ENCODE measurements around the gene ZNF385B. TPM values are rescaled to one million over a fixed set of nuclear protein-coding genes. Genes with fewer than 3 reads are reported as not detected.

ZNF385B gene
- total RNA-seq, 1 experiment from 2014 or later = 2.2 TPM

DNA sequence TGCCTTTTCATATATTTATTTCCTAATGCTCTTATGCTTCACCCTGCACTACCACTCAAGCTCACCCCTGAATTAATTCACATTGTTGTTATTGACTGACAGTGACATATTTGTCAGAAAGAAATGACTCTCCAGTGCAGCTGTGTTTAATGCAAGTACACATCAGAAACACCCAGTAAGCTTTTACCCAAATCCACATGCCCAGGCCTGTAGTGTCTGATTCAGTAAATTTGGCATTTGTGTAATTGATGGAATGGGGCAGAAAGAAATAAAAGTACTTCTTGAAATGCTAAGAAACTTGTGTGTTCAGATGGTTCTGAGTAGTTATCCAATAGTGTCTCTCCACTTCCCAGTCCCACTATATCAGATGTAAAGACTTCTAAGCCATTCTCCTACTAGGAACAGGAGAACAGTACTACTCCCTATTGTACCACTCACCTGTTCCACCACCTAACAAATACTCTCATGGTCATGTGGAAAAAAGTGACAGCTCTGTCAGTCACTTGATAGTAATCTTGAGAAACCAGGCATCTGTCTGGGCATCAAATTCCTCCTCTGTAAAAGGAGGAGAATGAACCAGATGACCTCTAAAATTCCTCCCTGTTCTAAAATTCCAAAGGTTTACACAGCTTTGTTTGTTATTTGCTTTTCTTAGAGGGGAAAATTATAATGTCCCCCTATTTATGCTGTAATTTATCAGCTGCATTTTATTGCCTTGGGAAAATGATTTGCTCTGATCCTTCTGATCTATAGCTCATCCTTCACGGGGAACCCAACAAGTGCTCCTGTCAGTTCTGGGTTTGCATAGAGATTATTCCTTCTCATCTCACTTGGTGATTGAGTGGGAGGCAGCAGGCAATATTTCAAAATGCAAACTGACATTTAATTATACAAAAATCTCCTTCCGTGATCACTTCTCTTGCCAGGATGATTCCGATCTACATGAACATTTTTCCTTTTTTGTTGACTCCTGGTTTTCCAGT is 70.9 kb downstream of the ZNF385B start (continued):
- TF ChIP-seq, protein P1, sequence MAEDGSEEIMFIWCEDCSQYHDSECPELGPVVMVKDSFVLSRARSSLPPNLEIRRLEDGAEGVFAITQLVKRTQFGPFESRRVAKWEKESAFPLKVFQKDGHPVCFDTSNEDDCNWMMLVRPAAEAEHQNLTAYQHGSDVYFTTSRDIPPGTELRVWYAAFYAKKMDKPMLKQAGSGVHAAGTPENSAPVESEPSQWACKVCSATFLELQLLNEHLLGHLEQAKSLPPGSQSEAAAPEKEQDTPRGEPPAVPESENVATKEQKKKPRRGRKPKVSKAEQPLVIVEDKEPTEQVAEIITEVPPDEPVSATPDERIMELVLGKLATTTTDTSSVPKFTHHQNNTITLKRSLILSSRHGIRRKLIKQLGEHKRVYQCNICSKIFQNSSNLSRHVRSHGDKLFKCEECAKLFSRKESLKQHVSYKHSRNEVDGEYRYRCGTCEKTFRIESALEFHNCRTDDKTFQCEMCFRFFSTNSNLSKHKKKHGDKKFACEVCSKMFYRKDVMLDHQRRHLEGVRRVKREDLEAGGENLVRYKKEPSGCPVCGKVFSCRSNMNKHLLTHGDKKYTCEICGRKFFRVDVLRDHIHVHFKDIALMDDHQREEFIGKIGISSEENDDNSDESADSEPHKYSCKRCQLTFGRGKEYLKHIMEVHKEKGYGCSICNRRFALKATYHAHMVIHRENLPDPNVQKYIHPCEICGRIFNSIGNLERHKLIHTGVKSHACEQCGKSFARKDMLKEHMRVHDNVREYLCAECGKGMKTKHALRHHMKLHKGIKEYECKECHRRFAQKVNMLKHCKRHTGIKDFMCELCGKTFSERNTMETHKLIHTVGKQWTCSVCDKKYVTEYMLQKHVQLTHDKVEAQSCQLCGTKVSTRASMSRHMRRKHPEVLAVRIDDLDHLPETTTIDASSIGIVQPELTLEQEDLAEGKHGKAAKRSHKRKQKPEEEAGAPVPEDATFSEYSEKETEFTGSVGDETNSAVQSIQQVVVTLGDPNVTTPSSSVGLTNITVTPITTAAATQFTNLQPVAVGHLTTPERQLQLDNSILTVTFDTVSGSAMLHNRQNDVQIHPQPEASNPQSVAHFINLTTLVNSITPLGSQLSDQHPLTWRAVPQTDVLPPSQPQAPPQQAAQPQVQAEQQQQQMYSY (CRISPR knock-in tag; IDR thresholded peaks at IDR 0.05) = no peak
- TF ChIP-seq ATF1 (CRISPR knock-in tag; IDR thresholded peaks at IDR 0.05) (no peak), JAZF1 (CRISPR knock-in tag; IDR thresholded peaks at IDR 0.05) (no peak)
- TF ChIP-seq, protein P2, sequence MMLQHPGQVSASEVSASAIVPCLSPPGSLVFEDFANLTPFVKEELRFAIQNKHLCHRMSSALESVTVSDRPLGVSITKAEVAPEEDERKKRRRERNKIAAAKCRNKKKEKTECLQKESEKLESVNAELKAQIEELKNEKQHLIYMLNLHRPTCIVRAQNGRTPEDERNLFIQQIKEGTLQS (CRISPR knock-in tag; conservative IDR thresholded peaks at IDR 0.05) = no peak
- TF ChIP-seq, protein P3, sequence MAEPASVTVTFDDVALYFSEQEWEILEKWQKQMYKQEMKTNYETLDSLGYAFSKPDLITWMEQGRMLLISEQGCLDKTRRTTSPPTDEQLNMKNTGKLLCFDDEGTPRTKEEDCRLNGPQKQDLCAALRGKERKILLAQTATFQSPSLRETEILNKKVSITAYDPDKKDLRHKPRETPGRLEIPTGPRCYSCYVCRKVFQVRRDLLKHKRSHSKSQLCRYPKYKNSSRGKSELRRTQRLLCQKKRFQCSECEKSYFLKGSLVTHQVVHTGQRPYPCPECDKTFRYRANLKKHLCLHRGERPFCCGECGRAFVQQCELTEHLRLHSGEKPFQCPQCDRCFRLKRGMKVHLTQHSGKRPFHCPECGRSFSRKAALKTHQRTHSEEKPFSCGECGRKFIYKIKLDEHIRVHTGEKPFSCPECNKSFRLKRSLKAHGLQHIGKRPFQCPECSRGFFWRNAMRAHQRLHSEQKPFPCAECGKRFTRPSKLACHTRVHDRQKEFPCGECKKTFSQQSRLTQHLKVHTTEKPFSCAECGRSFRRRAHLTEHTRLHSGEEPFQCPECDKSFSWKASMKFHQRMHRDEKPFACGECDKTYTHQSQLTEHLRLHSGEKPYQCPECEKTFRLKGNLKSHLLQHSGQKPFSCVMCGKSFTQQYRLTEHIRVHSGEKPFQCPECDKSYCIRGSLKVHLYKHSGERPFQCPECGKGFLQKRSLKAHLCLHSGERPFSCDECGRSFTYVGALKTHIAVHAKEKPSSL (CRISPR knock-in tag; conservative IDR thresholded peaks at IDR 0.05) = no peak

DNA sequence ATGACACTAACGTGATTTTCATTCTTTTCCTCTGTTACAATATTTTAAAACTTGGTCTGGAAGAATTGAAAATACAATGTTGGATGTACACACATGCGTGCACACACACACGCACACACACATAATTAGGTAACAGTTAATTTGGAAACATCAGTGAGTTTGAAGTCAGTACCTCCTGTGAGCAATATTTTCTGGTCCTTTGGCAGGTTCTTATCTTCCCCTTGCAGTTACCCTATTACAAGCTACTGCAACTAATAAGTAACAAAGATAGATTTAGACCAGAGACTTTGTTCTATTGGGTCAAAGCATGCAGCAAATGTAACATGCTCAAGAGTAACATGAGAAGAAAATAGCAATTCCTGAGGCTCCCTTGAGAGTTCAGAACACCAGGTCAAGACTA is 73.3 kb downstream of the ZNF385B start:
- ATAC-seq (no peak), DNase-seq (ENCODE audit: low spot score) (no peak)
- Mint-ChIP-seq H3K27ac (no peak overlapping the region), H3K4me1 (no peaks in the 10 kb centered on the region), H3K27me3 (ENCODE audit: low read depth) (no peaks in the 10 kb centered on the region), H3K36me3 (no peaks in the 10 kb centered on the region), H3K9me3 (peaks cover 11% of the 10 kb centered on the region), H3K4me3 (no peak overlapping the region)
- ChIA-PET POLR2A (no interaction called here), CTCF (no interaction called here)
- no peak for TF ChIP-seq ELF4 (CRISPR knock-in tag; IDR thresholded peaks at IDR 0.05; ENCODE audit: low read depth)
- TF ChIP-seq EMX1 (CRISPR knock-in tag; IDR thresholded peaks at IDR 0.05) = no peak
- TF ChIP-seq, protein P4, sequence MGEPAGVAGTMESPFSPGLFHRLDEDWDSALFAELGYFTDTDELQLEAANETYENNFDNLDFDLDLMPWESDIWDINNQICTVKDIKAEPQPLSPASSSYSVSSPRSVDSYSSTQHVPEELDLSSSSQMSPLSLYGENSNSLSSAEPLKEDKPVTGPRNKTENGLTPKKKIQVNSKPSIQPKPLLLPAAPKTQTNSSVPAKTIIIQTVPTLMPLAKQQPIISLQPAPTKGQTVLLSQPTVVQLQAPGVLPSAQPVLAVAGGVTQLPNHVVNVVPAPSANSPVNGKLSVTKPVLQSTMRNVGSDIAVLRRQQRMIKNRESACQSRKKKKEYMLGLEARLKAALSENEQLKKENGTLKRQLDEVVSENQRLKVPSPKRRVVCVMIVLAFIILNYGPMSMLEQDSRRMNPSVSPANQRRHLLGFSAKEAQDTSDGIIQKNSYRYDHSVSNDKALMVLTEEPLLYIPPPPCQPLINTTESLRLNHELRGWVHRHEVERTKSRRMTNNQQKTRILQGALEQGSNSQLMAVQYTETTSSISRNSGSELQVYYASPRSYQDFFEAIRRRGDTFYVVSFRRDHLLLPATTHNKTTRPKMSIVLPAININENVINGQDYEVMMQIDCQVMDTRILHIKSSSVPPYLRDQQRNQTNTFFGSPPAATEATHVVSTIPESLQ (CRISPR knock-in tag; IDR thresholded peaks at IDR 0.05) = no peak
- no peak for TF ChIP-seq SMAD4 (CRISPR knock-in tag; IDR thresholded peaks at IDR 0.05)
- TF ChIP-seq, protein P5, sequence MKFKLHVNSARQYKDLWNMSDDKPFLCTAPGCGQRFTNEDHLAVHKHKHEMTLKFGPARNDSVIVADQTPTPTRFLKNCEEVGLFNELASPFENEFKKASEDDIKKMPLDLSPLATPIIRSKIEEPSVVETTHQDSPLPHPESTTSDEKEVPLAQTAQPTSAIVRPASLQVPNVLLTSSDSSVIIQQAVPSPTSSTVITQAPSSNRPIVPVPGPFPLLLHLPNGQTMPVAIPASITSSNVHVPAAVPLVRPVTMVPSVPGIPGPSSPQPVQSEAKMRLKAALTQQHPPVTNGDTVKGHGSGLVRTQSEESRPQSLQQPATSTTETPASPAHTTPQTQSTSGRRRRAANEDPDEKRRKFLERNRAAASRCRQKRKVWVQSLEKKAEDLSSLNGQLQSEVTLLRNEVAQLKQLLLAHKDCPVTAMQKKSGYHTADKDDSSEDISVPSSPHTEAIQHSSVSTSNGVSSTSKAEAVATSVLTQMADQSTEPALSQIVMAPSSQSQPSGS (CRISPR knock-in tag; IDR thresholded peaks at IDR 0.05; ENCODE audit: borderline replicate concordance, low read depth) = no peak
- TF ChIP-seq, protein P6, sequence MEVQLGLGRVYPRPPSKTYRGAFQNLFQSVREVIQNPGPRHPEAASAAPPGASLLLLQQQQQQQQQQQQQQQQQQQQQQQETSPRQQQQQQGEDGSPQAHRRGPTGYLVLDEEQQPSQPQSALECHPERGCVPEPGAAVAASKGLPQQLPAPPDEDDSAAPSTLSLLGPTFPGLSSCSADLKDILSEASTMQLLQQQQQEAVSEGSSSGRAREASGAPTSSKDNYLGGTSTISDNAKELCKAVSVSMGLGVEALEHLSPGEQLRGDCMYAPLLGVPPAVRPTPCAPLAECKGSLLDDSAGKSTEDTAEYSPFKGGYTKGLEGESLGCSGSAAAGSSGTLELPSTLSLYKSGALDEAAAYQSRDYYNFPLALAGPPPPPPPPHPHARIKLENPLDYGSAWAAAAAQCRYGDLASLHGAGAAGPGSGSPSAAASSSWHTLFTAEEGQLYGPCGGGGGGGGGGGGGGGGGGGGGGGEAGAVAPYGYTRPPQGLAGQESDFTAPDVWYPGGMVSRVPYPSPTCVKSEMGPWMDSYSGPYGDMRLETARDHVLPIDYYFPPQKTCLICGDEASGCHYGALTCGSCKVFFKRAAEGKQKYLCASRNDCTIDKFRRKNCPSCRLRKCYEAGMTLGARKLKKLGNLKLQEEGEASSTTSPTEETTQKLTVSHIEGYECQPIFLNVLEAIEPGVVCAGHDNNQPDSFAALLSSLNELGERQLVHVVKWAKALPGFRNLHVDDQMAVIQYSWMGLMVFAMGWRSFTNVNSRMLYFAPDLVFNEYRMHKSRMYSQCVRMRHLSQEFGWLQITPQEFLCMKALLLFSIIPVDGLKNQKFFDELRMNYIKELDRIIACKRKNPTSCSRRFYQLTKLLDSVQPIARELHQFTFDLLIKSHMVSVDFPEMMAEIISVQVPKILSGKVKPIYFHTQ (CRISPR knock-in tag; IDR thresholded peaks at IDR 0.05) = no peak
- TF ChIP-seq, protein P7, sequence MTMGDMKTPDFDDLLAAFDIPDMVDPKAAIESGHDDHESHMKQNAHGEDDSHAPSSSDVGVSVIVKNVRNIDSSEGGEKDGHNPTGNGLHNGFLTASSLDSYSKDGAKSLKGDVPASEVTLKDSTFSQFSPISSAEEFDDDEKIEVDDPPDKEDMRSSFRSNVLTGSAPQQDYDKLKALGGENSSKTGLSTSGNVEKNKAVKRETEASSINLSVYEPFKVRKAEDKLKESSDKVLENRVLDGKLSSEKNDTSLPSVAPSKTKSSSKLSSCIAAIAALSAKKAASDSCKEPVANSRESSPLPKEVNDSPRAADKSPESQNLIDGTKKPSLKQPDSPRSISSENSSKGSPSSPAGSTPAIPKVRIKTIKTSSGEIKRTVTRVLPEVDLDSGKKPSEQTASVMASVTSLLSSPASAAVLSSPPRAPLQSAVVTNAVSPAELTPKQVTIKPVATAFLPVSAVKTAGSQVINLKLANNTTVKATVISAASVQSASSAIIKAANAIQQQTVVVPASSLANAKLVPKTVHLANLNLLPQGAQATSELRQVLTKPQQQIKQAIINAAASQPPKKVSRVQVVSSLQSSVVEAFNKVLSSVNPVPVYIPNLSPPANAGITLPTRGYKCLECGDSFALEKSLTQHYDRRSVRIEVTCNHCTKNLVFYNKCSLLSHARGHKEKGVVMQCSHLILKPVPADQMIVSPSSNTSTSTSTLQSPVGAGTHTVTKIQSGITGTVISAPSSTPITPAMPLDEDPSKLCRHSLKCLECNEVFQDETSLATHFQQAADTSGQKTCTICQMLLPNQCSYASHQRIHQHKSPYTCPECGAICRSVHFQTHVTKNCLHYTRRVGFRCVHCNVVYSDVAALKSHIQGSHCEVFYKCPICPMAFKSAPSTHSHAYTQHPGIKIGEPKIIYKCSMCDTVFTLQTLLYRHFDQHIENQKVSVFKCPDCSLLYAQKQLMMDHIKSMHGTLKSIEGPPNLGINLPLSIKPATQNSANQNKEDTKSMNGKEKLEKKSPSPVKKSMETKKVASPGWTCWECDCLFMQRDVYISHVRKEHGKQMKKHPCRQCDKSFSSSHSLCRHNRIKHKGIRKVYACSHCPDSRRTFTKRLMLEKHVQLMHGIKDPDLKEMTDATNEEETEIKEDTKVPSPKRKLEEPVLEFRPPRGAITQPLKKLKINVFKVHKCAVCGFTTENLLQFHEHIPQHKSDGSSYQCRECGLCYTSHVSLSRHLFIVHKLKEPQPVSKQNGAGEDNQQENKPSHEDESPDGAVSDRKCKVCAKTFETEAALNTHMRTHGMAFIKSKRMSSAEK (CRISPR knock-in tag; IDR thresholded peaks at IDR 0.05; ENCODE audit: borderline replicate concordance) = no peak
- TF ChIP-seq, protein P2 (CRISPR knock-in tag; conservative IDR thresholded peaks at IDR 0.05) = no peak
- TF ChIP-seq ZNF416 (CRISPR knock-in tag; IDR thresholded peaks at IDR 0.05) = no peak
- TF ChIP-seq TEAD1 (CRISPR knock-in tag; IDR thresholded peaks at IDR 0.05) = no peak
- TF ChIP-seq ZNF121 (CRISPR knock-in tag; IDR thresholded peaks at IDR 0.05) = no peak
- TF ChIP-seq CREB1 (CRISPR knock-in tag; IDR thresholded peaks at IDR 0.05) = no peak
- TF ChIP-seq ZNF396 (CRISPR knock-in tag; IDR thresholded peaks at IDR 0.05; ENCODE audit: borderline replicate concordance) = no peak
